ENCODE results near the gene MSMP.

MSMP gene

GRCh38 chr9:35741740-35742139 is 12.3 kb downstream of the MSMP start:
- DNase-seq, result no peak

GRCh38 chr9:35740243-35740642 is 13.8 kb downstream of the MSMP start:
- DNase-seq, result no peak

GRCh38 chr9:35738924-35739323 is 15.2 kb downstream of the MSMP start:
- no peak for DNase-seq

GRCh38 chr9:35738186-35738585 is 15.9 kb downstream of the MSMP start:
- no peak for DNase-seq

GRCh38 chr9:35737143-35737542 is 16.9 kb downstream of the MSMP start:
- DNase-seq, result no peak

- peak; percentile 63 for DNase-seq
Measured at GRCh38 chr9:35736201-35736633, 17.9 kb downstream of the MSMP start.

GRCh38 chr9:35734096-35734495 is 20.0 kb downstream of the MSMP start:
- no peak for DNase-seq

GRCh38 chr9:35732800-35733541 is 21.1 kb downstream of the MSMP start:
- DNase-seq, result peak; percentile 51

GRCh38 chr9:35732185-35732799 is 21.8 kb downstream of the MSMP start, which contains the start of the genes CREB3 and TLN1:
Gene CREB3 (plus strand): TSS chr9:35732666. CDS start chr9:35732773, 107 bp downstream.
Gene TLN1 (minus strand): TSS chr9:35732195. CDS start chr9:35725694, 6,501 bp downstream.
- peak; percentile 99 for DNase-seq

- no peak for DNase-seq
Measured at GRCh38 chr9:35731415-35732184, 22.5 kb downstream of the MSMP start.

- DNase-seq, result no peak
Measured at GRCh38 chr9:35730486-35730854, 23.6 kb downstream of the MSMP start.

- DNase-seq, result peak; percentile 92
Measured at GRCh38 chr9:35729700-35730485, 24.2 kb downstream of the MSMP start.

GRCh38 chr9:35729101-35729500 is 25.0 kb downstream of the MSMP start:
- no peak for DNase-seq

GRCh38 chr9:35728041-35728971 is 25.8 kb downstream of the MSMP start:
- peak; percentile 96 for DNase-seq

- no peak for DNase-seq
Measured at GRCh38 chr9:35727676-35728040, 26.4 kb downstream of the MSMP start.

- DNase-seq, result peak; percentile 45
Measured at GRCh38 chr9:35726931-35727330, 27.1 kb downstream of the MSMP start.

- no peak for DNase-seq
Measured at GRCh38 chr9:35725362-35725761, 28.7 kb downstream of the MSMP start.

- DNase-seq, result no peak
Measured at GRCh38 chr9:35723908-35724307, 30.2 kb downstream of the MSMP start.

- DNase-seq, result no peak
Measured at GRCh38 chr9:35723426-35723825, 30.6 kb downstream of the MSMP start.

- no peak for DNase-seq
Measured at GRCh38 chr9:35719546-35719945, 34.5 kb downstream of the MSMP start.

GRCh38 chr9:35718721-35719511 is 35.2 kb downstream of the MSMP start:
- DNase-seq, result no peak
